H9 (cell line): Measurements from ENCODE around the gene NDOR1. TPM values are rescaled to one million over a fixed set of nuclear protein-coding genes. Genes with fewer than 3 reads are reported as not detected.

Source experiments
- DNase-seq: peaks from one replicate; pipeline ENCODE4 v3.0.0-alpha.2; 2017
- H2AFZ ChIP-seq: one replicate; pipeline ENCODE4 v1.6.1; 2013; ENCODE audit warnings: mild to moderate bottlenecking, low read length, control low read depth, moderate library complexity
- H2AK5ac ChIP-seq: 2 replicates; pipeline ENCODE4 v1.6.1; 2013; ENCODE audit warnings: low read length, control low read depth, mixed read lengths; ENCODE audit not compliant: insufficient read length
- H2BK120ac ChIP-seq: one replicate; pipeline ENCODE4 v1.6.1; 2013; ENCODE audit warnings: low read depth, mild to moderate bottlenecking, low read length, control low read depth, inconsistent platforms; ENCODE audit not compliant: poor library complexity, severe bottlenecking
- H2BK12ac ChIP-seq: 2 replicates; pipeline ENCODE4 v1.6.1; 2013; ENCODE audit warnings: low read length, control low read depth, mixed read lengths, low read depth; ENCODE audit not compliant: insufficient read length
- H2BK15ac ChIP-seq: 2 replicates; pipeline ENCODE4 v1.6.1; 2013; ENCODE audit warnings: low read depth, low read length, control low read depth
- H2BK20ac ChIP-seq: one replicate; pipeline ENCODE4 v1.6.1; 2013; ENCODE audit warnings: low read depth, mild to moderate bottlenecking, low read length, control low read depth, inconsistent platforms; ENCODE audit not compliant: poor library complexity, severe bottlenecking
- H2BK5ac ChIP-seq: 2 replicates; pipeline ENCODE4 v1.6.1; 2013; ENCODE audit warnings: low read length, control low read depth, mixed read lengths; ENCODE audit not compliant: insufficient read length
- H3K14ac ChIP-seq: 2 replicates; pipeline ENCODE4 v1.6.1; 2013; ENCODE audit warnings: low read length, control low read depth; ENCODE audit not compliant: insufficient read depth
- H3K18ac ChIP-seq: 2 replicates; pipeline ENCODE4 v1.6.1; 2013; ENCODE audit warnings: low read depth, mild to moderate bottlenecking, mixed read lengths, low read length, control low read depth; ENCODE audit not compliant: insufficient read length
- H3K23ac ChIP-seq: 2 replicates; pipeline ENCODE4 v1.6.1; 2013; ENCODE audit warnings: low read length, control low read depth, mixed read lengths, low read depth; ENCODE audit not compliant: insufficient read length
- H3K23me2 ChIP-seq: 2 replicates; pipeline ENCODE4 v1.6.1; 2013; ENCODE audit warnings: low read depth, mild to moderate bottlenecking, mixed read lengths, low read length, control low read depth; ENCODE audit not compliant: insufficient read length, poor library complexity, severe bottlenecking
- H3K27ac ChIP-seq: 2 replicates; pipeline ENCODE4 v1.5.1; 2013; ENCODE audit warnings: low read length, control low read depth, mixed read lengths, low read depth; ENCODE audit not compliant: insufficient read length
- H3K27me3 ChIP-seq: 2 replicates; pipeline ENCODE4 v1.6.1; 2013; ENCODE audit warnings: low read length, control low read depth, inconsistent platforms; ENCODE audit not compliant: insufficient read depth
- H3K4ac ChIP-seq: 2 replicates; pipeline ENCODE4 v1.6.1; 2013; ENCODE audit warnings: low read depth, mild to moderate bottlenecking, control low read depth, inconsistent platforms, low read length, moderate library complexity
- H3K4me1 ChIP-seq: 2 replicates; pipeline ENCODE4 v1.6.1; 2013; ENCODE audit warnings: low read length, control low read depth, inconsistent platforms; ENCODE audit not compliant: insufficient read depth
- H3K4me2 ChIP-seq: 2 replicates; pipeline ENCODE4 v1.6.1; 2013; ENCODE audit warnings: low read length, control low read depth, mixed read lengths; ENCODE audit not compliant: insufficient read length, insufficient read depth
- H3K56ac ChIP-seq: 2 replicates; pipeline ENCODE4 v1.6.1; 2013; ENCODE audit warnings: low read depth, mild to moderate bottlenecking, mixed read lengths, low read length, control low read depth; ENCODE audit not compliant: insufficient read length
- H3K79me1 ChIP-seq: 2 replicates; pipeline ENCODE4 v1.6.1; 2013; ENCODE audit warnings: low read depth, mild to moderate bottlenecking, moderate library complexity, low read length, control low read depth, inconsistent platforms; ENCODE audit not compliant: insufficient read depth, poor library complexity, severe bottlenecking
- H3K79me2 ChIP-seq: 2 replicates; pipeline ENCODE4 v1.6.1; 2013; ENCODE audit warnings: low read length, control low read depth, inconsistent platforms; ENCODE audit not compliant: insufficient read depth
- H3K9ac ChIP-seq: 2 replicates; pipeline ENCODE4 v1.6.1; 2013; ENCODE audit warnings: low read length, control low read depth, mixed read lengths; ENCODE audit not compliant: insufficient read length; ENCODE audit errors: extremely low read depth
- H3K9me3 ChIP-seq: one replicate; pipeline ENCODE4 v1.6.1; 2013; ENCODE audit warnings: low read depth, low read length, inconsistent platforms; ENCODE audit not compliant: control insufficient read depth
- H3T11ph ChIP-seq: one replicate; pipeline ENCODE4 v1.6.1; 2013; ENCODE audit warnings: mild to moderate bottlenecking, low read length, control low read depth, inconsistent platforms
- H4K20me1 ChIP-seq: one replicate; pipeline ENCODE4 v1.6.1; 2013; ENCODE audit not compliant: control insufficient read depth, insufficient read length, insufficient read depth
- H4K5ac ChIP-seq: 2 replicates; pipeline ENCODE4 v1.6.1; 2013; ENCODE audit warnings: low read depth, mild to moderate bottlenecking, mixed read lengths, low read length, control low read depth; ENCODE audit not compliant: insufficient read length
- H4K8ac ChIP-seq: replicated peaks from 2 replicates; pipeline ENCODE4 v1.6.1; 2013; ENCODE audit warnings: low read length, control low read depth, mixed read lengths, low read depth; ENCODE audit not compliant: insufficient read length
- H4K91ac ChIP-seq: 2 replicates; pipeline ENCODE4 v1.6.1; 2013; ENCODE audit warnings: low read depth, mild to moderate bottlenecking, moderate library complexity, mixed read lengths, low read length, control low read depth; ENCODE audit not compliant: insufficient read length
- H3K27ac Mint-ChIP-seq, 3 experiments: 2 replicates in 2 of 3; 3 replicates in 1 of 3; pipeline ENCODE4 v1.8.0; 2020 to 2021; ENCODE audit warnings: mixed read lengths in 3 of 3, mild to moderate bottlenecking in 1 of 3, moderate library complexity in 1 of 3
- H3K27me3 Mint-ChIP-seq: 2 replicates; pipeline ENCODE4 v1.8.0; 2021; ENCODE audit warnings: low read depth, mild to moderate bottlenecking, moderate library complexity, mixed read lengths
- H3K36me3 Mint-ChIP-seq, 3 experiments: 2 replicates in 2 of 3; 3 replicates in 1 of 3; pipeline ENCODE4 v1.8.0; 2020 to 2021; ENCODE audit warnings: low read depth in 3 of 3, mixed read lengths in 3 of 3; ENCODE audit not compliant: insufficient read depth in 1 of 3
- H3K4me1 Mint-ChIP-seq, 2 experiments: 2 replicates each; pipeline ENCODE4 v1.8.0; 2020; ENCODE audit warnings: mixed read lengths in 2 of 2
- H3K4me3 Mint-ChIP-seq, 2 experiments: 2 replicates in 1 of 2; 3 replicates in 1 of 2; pipeline ENCODE4 v1.8.0; 2020 to 2021; ENCODE audit warnings: mild to moderate bottlenecking in 2 of 2, mixed read lengths in 2 of 2, moderate library complexity in 1 of 2
- H3K9me3 Mint-ChIP-seq, 2 experiments: 2 replicates in 1 of 2; 3 replicates in 1 of 2; pipeline ENCODE4 v1.8.0; 2020; ENCODE audit warnings: mild to moderate bottlenecking in 2 of 2, mixed read lengths in 2 of 2, moderate library complexity in 1 of 2
- WGBS: extraction: QIAGEN DNeasy Blood & Tissue Kit; methylation state at CpG from one replicate; pipeline ENCODE4 v1.1.7; 2013; ENCODE audit warnings: missing lambda C conversion rate, low lambda C conversion rate, mixed read lengths; ENCODE audit not compliant: insufficient read length; ENCODE audit errors: extremely low coverage; 5-methylcytosine and 5-hydroxymethylcytosine counted together
- total RNA-seq: library from RNA; stranded (reverse); gene quantifications from 2 replicates; pipeline ENCODE4 v1.2.1, GENCODE V29; 2021
- TF ChIP-seq, protein P1 (sequence below): fragments of 200-600 bp; sonication (generic); conservative IDR thresholded peaks from 3 replicates; pipeline ENCODE4 v1.8.0; 2021; ENCODE audit warnings: antibody characterized with exemption, mild to moderate bottlenecking

The NDOR1 gene
- total RNA-seq, 1 experiment from 2014 or later: 44.1 TPM

DNA sequence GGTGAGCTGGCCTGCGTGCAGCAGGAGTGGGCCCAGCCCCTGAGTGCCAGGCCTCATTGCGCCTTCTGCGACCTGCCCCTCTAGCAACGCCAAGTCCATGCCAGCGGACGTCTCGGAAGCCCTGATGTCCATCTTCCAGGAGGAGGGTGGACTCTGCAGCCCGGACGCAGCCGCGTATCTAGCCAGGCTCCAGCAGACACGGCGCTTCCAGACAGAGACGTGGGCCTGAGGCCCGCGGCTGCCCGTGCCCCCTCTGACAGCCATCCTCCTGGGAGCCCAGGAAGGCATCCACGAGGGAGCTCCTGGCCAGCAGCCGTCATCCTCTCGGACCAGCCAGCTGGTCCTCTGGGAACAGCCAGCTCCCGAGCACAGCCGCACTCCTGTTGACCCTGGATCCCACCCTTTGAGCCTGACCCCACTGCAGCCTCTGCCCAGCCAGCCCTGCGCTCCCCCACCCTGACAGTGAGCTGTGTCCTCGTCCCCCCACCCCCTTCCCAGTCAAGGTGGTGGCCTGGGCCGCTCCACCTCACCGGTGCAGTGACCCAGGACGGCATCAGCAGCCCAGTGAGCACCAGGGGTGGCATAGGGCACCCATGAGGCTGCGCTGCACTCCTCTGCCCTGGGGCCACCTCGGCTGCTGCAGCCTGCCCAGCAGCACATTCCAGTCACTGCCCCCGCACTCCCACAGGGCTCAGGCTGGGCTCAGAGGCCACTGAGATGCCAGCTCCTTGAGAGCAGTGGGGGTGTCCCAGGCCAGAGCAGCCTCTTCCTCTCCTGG, 10.9 kb downstream of the NDOR1 start:
- H3K9ac ChIP-seq: no peak overlapping the region
- no peak overlapping the region for H3K4ac ChIP-seq
- H4K8ac ChIP-seq: no peak overlapping the region
- no CpG with 5 or more reads among the region's 30 CpGs for WGBS
- no peak overlapping the region for H2BK20ac ChIP-seq
- H3K27ac ChIP-seq: no peak overlapping the region
- Mint-ChIP-seq H3K4me3 (no peak overlapping the region), H3K4me1 (peaks cover 4 to 5% of the 10 kb centered on the region in 2 experiments), H3K9me3 (no peaks in the 10 kb centered on the region), H3K27ac (no peak overlapping the region), H3K36me3 (peaks cover 3 to 23% (median 10%) of the 10 kb centered on the region in 3 experiments; a peak in 5 of 7 replicates), H3K27me3 (no peaks in the 10 kb centered on the region)
- H2AK5ac ChIP-seq: no peak overlapping the region
- TF ChIP-seq, protein P1, sequence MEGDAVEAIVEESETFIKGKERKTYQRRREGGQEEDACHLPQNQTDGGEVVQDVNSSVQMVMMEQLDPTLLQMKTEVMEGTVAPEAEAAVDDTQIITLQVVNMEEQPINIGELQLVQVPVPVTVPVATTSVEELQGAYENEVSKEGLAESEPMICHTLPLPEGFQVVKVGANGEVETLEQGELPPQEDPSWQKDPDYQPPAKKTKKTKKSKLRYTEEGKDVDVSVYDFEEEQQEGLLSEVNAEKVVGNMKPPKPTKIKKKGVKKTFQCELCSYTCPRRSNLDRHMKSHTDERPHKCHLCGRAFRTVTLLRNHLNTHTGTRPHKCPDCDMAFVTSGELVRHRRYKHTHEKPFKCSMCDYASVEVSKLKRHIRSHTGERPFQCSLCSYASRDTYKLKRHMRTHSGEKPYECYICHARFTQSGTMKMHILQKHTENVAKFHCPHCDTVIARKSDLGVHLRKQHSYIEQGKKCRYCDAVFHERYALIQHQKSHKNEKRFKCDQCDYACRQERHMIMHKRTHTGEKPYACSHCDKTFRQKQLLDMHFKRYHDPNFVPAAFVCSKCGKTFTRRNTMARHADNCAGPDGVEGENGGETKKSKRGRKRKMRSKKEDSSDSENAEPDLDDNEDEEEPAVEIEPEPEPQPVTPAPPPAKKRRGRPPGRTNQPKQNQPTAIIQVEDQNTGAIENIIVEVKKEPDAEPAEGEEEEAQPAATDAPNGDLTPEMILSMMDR: no peak
- no peak overlapping the region for H4K5ac ChIP-seq
- no peak overlapping the region for H2BK5ac ChIP-seq
- no peak overlapping the region for H4K91ac ChIP-seq
- no peak overlapping the region for H3K18ac ChIP-seq
- H4K20me1 ChIP-seq: no peaks in the 10 kb centered on the region
- H3K79me2 ChIP-seq: no peaks in the 10 kb centered on the region
- no peak overlapping the region for H2BK15ac ChIP-seq
- no peak overlapping the region for H3K56ac ChIP-seq
- H3K27me3 ChIP-seq: no peaks in the 10 kb centered on the region
- no peak overlapping the region for H2BK120ac ChIP-seq
- no peak overlapping the region for H2BK12ac ChIP-seq
- no peaks in the 10 kb centered on the region for H3K9me3 ChIP-seq
- H2AFZ ChIP-seq: no peak overlapping the region
- H3K23ac ChIP-seq: no peak overlapping the region
- H3K14ac ChIP-seq: no peak overlapping the region
- no peak for DNase-seq
- H3K23me2 ChIP-seq: no peaks in the 10 kb centered on the region
- no peaks in the 10 kb centered on the region; the same call in 1 of the 2 replicates for H3K4me1 ChIP-seq
- H3K79me1 ChIP-seq: no peaks in the 10 kb centered on the region
- no peak overlapping the region for H3T11ph ChIP-seq
- no peak overlapping the region for H3K4me2 ChIP-seq
